MM.1S (cell line): ENCODE measurements around the gene MISFA.

Source experiments
- CTCF ChIP-seq: fragments of 300-600 bp; sonication (generic); IDR thresholded peaks from 2 replicates; pipeline ENCODE4 v1.5.1; 2016; ENCODE audit warnings: antibody characterized with exemption, low read length, mixed read lengths
- EZH2phosphoT487 ChIP-seq: fragments of 300-600 bp; sonication (generic); IDR thresholded peaks from 2 replicates; pipeline ENCODE4 v1.6.1; 2018; ENCODE audit warnings: antibody characterized with exemption, low read length

- TF ChIP-seq CTCF (no peak), EZH2phosphoT487 (no peak)
These were observed 34.8 kb downstream of the MISFA start, which contains the start of gene SPTY2D1 for GRCh38 chr11:18634140-18635032.
